HepG2 (cell line): Measurements from ENCODE around the gene SAAL1. TPM values are rescaled to one million over a fixed set of nuclear protein-coding genes. Genes with fewer than 3 reads are reported as not detected.

Experiments
- ATAC-seq: fragments of 200-7000 bp; cut with Tn5 transposase; 3 replicates; pipeline ENCODE4 v1.9.1; 2020; ENCODE audit warnings: mild to moderate bottlenecking, moderate library complexity
- BruUV-seq: library from RNA; stranded (reverse); fragments of 400-500 nt; replicated peaks from 2 replicates; lab custom pipeline; 2021; lab: Mats Ljungman, UMichigan
- CTCF ChIA-PET: fragments of 300-600 bp; formaldehyde crosslinking; extraction: SDS; loops from one replicate; lab custom pipeline; 2021; ENCODE audit warnings: low total read pairs, inconsistent platforms, low intra/inter-chr PET ratio; lab: Yijun Ruan, JAX
- POLR2A ChIA-PET: fragments of 350-600 bp; sonication (Branson Sonifier 250); formaldehyde crosslinking; loops from one replicate; lab custom pipeline; 2020; ENCODE audit warnings: antibody characterized with exemption, inconsistent platforms; lab: Yijun Ruan, JAX
- DNase-seq: peaks from one replicate; pipeline ENCODE4 v3.0.0-alpha.2; 2015; ENCODE audit warnings: low spot score
- FAIRE-seq: peaks from 3 replicates; lab custom pipeline; 2011; peaks lifted over from hg19 to GRCh38; lab: Jason Lieb, UNC
- H2AFZ ChIP-seq: one replicate; pipeline ENCODE4 v1.6.1; 2011; ENCODE audit warnings: low read length, inconsistent platforms
- H3K27ac ChIP-seq: fragments of 300-600 bp; 3 replicates; pipeline ENCODE4 v1.8.0; 2011; ENCODE audit warnings: mixed run types, mild to moderate bottlenecking, mixed read lengths, low read length, inconsistent platforms; ENCODE audit not compliant: insufficient read depth; ENCODE audit errors: extremely low read length
- H3K27me3 ChIP-seq, 2 experiments: fragments of 200-600 bp in 1 of 2; 2 replicates in 1 of 2; 3 replicates in 1 of 2; pipeline versions ENCODE4 v1.6.0 to v1.8.0; 2011; ENCODE audit warnings: low read length in 2 of 2, mild to moderate bottlenecking in 2 of 2, moderate library complexity in 2 of 2, inconsistent platforms in 1 of 2; ENCODE audit not compliant: insufficient read depth in 2 of 2, control insufficient read depth in 1 of 2
- H3K36me3 ChIP-seq, 2 experiments: fragments of 200-600 bp in 1 of 2; replicated peaks in 1 of 2; 2 replicates in 1 of 2; 3 replicates in 1 of 2; pipeline versions ENCODE4 v1.5.1 to v1.8.0; 2011; ENCODE audit warnings: low read length in 2 of 2, inconsistent platforms in 1 of 2; ENCODE audit not compliant: insufficient read depth in 2 of 2, control insufficient read depth in 1 of 2
- H3K4me1 ChIP-seq: 2 replicates; pipeline ENCODE4 v1.5.1; 2012; ENCODE audit warnings: low read length, inconsistent platforms; ENCODE audit not compliant: insufficient read depth
- H3K4me2 ChIP-seq: 2 replicates; pipeline ENCODE4 v1.6.0; 2011; ENCODE audit warnings: low read depth, low read length, inconsistent platforms
- H3K4me3 ChIP-seq, 3 experiments: fragments of 200-600 bp in 1 of 3; sonication (generic), shearing (Covaris generic) in 1 of 3; replicated peaks in 1 of 3; 2 replicates each; pipeline ENCODE4 v1.5.1; 2011 to 2016; ENCODE audit warnings: low read length in 3 of 3, inconsistent platforms in 2 of 3, low read depth in 2 of 3, mild to moderate bottlenecking in 2 of 3, control low read depth in 1 of 3, mixed read lengths in 1 of 3; ENCODE audit not compliant: insufficient read depth in 1 of 3
- H3K79me2 ChIP-seq: one replicate; pipeline ENCODE4 v1.6.1; 2011; ENCODE audit warnings: low read length, inconsistent platforms; ENCODE audit not compliant: insufficient read depth
- H3K9ac ChIP-seq: 2 replicates; pipeline ENCODE4 v1.6.0; 2011; ENCODE audit warnings: mild to moderate bottlenecking, low read depth, low read length, inconsistent platforms; ENCODE audit not compliant: insufficient read depth
- H3K9me3 ChIP-seq: 2 replicates; pipeline ENCODE4 v1.5.1; 2012; ENCODE audit warnings: mild to moderate bottlenecking, low read length
- H4K20me1 ChIP-seq: 2 replicates; pipeline ENCODE4 v1.6.0; 2011; ENCODE audit warnings: inconsistent platforms, mild to moderate bottlenecking, low read length, moderate library complexity; ENCODE audit not compliant: insufficient read depth
- EZH2 ChIP-seq: conservative IDR thresholded peaks from 2 replicates; pipeline ENCODE4 v1.6.1; 2012; ENCODE audit warnings: mild to moderate bottlenecking, low read depth, low read length, moderate library complexity
- HMG20A ChIP-seq: IDR thresholded peaks from 2 replicates; pipeline ENCODE4 v1.6.1; 2016; ENCODE audit warnings: borderline replicate concordance
- MBD4 ChIP-seq: IDR thresholded peaks from 2 replicates; pipeline ENCODE4 v1.6.1; 2012; ENCODE audit warnings: low read length, inconsistent platforms, borderline replicate concordance
- NFAT5 ChIP-seq: sonication (generic); formaldehyde crosslinking; IDR thresholded peaks from 2 replicates; pipeline ENCODE4 v1.4.0; 2020; ENCODE audit warnings: missing genetic modification reagents
- NRL ChIP-seq: sonication (generic); formaldehyde crosslinking; IDR thresholded peaks from 2 replicates; pipeline ENCODE4 v1.5.0; 2020; ENCODE audit warnings: missing genetic modification reagents, mild to moderate bottlenecking, moderate library complexity, borderline replicate concordance
- RCOR2 ChIP-seq: IDR thresholded peaks from 2 replicates; pipeline ENCODE4 v1.6.1; 2016; ENCODE audit warnings: missing biosample characterization, missing genetic modification reagents
- ZNF30 ChIP-seq: sonication (generic); formaldehyde crosslinking; IDR thresholded peaks from 2 replicates; pipeline ENCODE4 v1.5.0; 2020; ENCODE audit warnings: mild to moderate bottlenecking, missing genetic modification reagents
- ZNF646 ChIP-seq: sonication (generic); formaldehyde crosslinking; IDR thresholded peaks from 2 replicates; pipeline ENCODE4 v1.9.0; 2021; ENCODE audit warnings: mild to moderate bottlenecking, missing genetic modification reagents
- WGBS: methylation state at CpG from one replicate; pipeline ENCODE4 v1.1.6; 2017; ENCODE audit warnings: low lambda C conversion rate; 5-methylcytosine and 5-hydroxymethylcytosine counted together
- in situ Hi-C: cut with HindIII; loops from 2 replicates; pipeline ENCODE4 v1.10.0; 2017; ENCODE audit warnings: low pct_unique_long_range_greater_than_20kb; ENCODE audit not compliant: extremely low pct_ligation_motif_present
- intact Hi-C: fragments of 100-400 bp; cut with micrococcal nuclease; formaldehyde crosslinking; loops from one replicate; pipeline ENCODE4 v1.10.0; 2022; ENCODE audit not compliant: unreplicated experiment
- polyA plus RNA-seq, 8 experiments: library from polyadenylated mRNA; depleted of rRNA in 3 of 8; stranded (reverse) in 7 of 8; unstranded in 1 of 8; fragments of >200 nt; fragmentation: Illumina TruSeq in 4 of 8; extraction: Trizol in 4 of 8; gene quantifications; 2 replicates each; pipeline versions ENCODE4 v1.2.1 to v1.2.3, GENCODE V29; 2011 to 2016; ENCODE audit warnings: low read depth in 4 of 8, missing spikeins in 1 of 8, mixed read lengths in 1 of 8; ENCODE audit not compliant: insufficient read depth in 1 of 8
- total RNA-seq, 5 experiments: library from RNA; depleted of rRNA; stranded (reverse); fragments of >200 nt; fragmentation: Illumina TruSeq; extraction: Trizol; gene quantifications; 2 replicates each; pipeline ENCODE4 v1.2.3, GENCODE V29; 2016; ENCODE audit warnings: low read depth in 1 of 5
- TF ChIP-seq, protein P1 (sequence below): sonication (generic); formaldehyde crosslinking; IDR thresholded peaks from 2 replicates; pipeline ENCODE4 v1.4.0; 2020; ENCODE audit warnings: missing genetic modification reagents
- TF ChIP-seq, protein P2 (sequence below): sonication (generic); formaldehyde crosslinking; IDR thresholded peaks from 2 replicates; pipeline ENCODE4 v1.4.0; 2020; ENCODE audit warnings: missing genetic modification reagents

The SAAL1 gene
- total and polyA plus RNA-seq, 2 of the 13 experiments (the other 11 are each of a cell fraction or from before 2014, with no cell fraction given): 16.5 to 46.0 TPM

DNA sequence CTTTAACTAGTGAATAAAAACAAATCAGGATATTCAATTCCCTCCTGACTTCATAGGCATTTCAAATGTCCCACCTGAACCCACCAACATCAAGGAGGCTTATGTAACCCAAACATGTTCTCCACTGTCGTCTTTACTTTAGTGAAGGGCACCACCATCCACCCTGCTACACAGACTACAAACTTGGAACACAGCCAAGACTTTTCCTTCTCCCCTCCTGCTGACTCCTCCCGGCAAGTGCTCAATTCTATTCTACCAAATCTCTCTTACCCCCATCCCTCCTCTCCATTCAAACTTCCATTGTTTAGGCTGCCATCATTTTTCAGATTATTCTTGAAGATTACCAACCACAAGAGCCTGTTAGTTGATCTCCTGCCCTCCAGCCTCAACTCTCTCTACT is 24.3 kb downstream of the SAAL1 start:
- intact Hi-C loops: no loop called here
- WGBS: 96% methylated on average over 2 of the region's 2 CpGs
- TF ChIP-seq NRL (CRISPR knock-in tag) (no peak), MBD4 (no peak), RCOR2 (CRISPR knock-in tag) (no peak), ZNF30 (CRISPR knock-in tag) (no peak), NFAT5 (CRISPR knock-in tag) (no peak), HMG20A (CRISPR knock-in tag) (no peak), EZH2 (no peak), ZNF646 (no peak)
- TF ChIP-seq, protein P1, sequence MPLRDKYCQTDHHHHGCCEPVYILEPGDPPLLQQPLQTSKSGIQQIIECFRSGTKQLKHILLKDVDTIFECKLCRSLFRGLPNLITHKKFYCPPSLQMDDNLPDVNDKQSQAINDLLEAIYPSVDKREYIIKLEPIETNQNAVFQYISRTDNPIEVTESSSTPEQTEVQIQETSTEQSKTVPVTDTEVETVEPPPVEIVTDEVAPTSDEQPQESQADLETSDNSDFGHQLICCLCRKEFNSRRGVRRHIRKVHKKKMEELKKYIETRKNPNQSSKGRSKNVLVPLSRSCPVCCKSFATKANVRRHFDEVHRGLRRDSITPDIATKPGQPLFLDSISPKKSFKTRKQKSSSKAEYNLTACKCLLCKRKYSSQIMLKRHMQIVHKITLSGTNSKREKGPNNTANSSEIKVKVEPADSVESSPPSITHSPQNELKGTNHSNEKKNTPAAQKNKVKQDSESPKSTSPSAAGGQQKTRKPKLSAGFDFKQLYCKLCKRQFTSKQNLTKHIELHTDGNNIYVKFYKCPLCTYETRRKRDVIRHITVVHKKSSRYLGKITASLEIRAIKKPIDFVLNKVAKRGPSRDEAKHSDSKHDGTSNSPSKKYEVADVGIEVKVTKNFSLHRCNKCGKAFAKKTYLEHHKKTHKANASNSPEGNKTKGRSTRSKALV (CRISPR knock-in tag): no peak
- TF ChIP-seq, protein P2, sequence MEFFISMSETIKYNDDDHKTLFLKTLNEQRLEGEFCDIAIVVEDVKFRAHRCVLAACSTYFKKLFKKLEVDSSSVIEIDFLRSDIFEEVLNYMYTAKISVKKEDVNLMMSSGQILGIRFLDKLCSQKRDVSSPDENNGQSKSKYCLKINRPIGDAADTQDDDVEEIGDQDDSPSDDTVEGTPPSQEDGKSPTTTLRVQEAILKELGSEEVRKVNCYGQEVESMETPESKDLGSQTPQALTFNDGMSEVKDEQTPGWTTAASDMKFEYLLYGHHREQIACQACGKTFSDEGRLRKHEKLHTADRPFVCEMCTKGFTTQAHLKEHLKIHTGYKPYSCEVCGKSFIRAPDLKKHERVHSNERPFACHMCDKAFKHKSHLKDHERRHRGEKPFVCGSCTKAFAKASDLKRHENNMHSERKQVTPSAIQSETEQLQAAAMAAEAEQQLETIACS: no peak

More for the DNA sequence above, 24.3 kb downstream of the SAAL1 start:
- H3K79me2 ChIP-seq: no peaks in the 10 kb centered on the region
- no peak overlapping the region for H3K9ac ChIP-seq
- no peaks in the 10 kb centered on the region for H3K4me1 ChIP-seq
- no peak for FAIRE-seq
- no peak for ATAC-seq
- no peak for DNase-seq
- no peaks in the 10 kb centered on the region for H4K20me1 ChIP-seq
- H3K27me3 ChIP-seq: no peaks in the 10 kb centered on the region
- ChIA-PET CTCF (no interaction called here), POLR2A (no interaction called here)
- H3K4me2 ChIP-seq: no peak overlapping the region
- in situ Hi-C loops: no loop called here
- no TSS peak for BruUV-seq
- H3K27ac ChIP-seq: no peak overlapping the region
- H3K36me3 ChIP-seq: peaks cover 6 to 41% of the 10 kb centered on the region in 2 experiments
- no peak overlapping the region for H2AFZ ChIP-seq
- no peaks in the 10 kb centered on the region for H3K9me3 ChIP-seq
- no peak overlapping the region for H3K4me3 ChIP-seq
